Neural crest cell (in vitro differentiated cells): ENCODE data around the gene SEMA5B. TPM values are rescaled to one million over a fixed set of nuclear protein-coding genes. Genes with fewer than 3 reads are reported as not detected.

Experiments used
- DNase-seq: peaks from one replicate; pipeline ENCODE4 v3.0.0; 2021; ENCODE audit warnings: low read depth, mixed read lengths, low spot score
- H3K27ac Mint-ChIP-seq: one replicate; pipeline ENCODE4 v1.8.0; 2021; ENCODE audit warnings: mild to moderate bottlenecking, mixed read lengths; ENCODE audit not compliant: unreplicated experiment
- H3K27me3 Mint-ChIP-seq: 2 replicates; pipeline ENCODE4 v1.8.0; 2021; ENCODE audit warnings: low read depth, mild to moderate bottlenecking, mixed read lengths
- H3K36me3 Mint-ChIP-seq: 2 replicates; pipeline ENCODE4 v1.8.0; 2021; ENCODE audit warnings: low read depth, mild to moderate bottlenecking, mixed read lengths
- H3K4me1 Mint-ChIP-seq: 2 replicates; pipeline ENCODE4 v1.8.0; 2021; ENCODE audit warnings: mixed read lengths
- H3K4me3 Mint-ChIP-seq: one replicate; pipeline ENCODE4 v1.8.0; 2021; ENCODE audit warnings: mild to moderate bottlenecking, mixed read lengths
- H3K9me3 Mint-ChIP-seq: 2 replicates; pipeline ENCODE4 v1.8.0; 2021; ENCODE audit warnings: mixed read lengths
- total RNA-seq: library from RNA; stranded (reverse); gene quantifications from 2 replicates; pipeline ENCODE4 v1.2.1, GENCODE V29; 2021
- TF ChIP-seq, protein P1 (sequence below): fragments of 200-600 bp; sonication (generic); conservative IDR thresholded peaks from 2 replicates; pipeline ENCODE4 v1.5.0; 2021; ENCODE audit warnings: antibody characterized with exemption, mild to moderate bottlenecking

Gene SEMA5B
- total RNA-seq, 1 donor from 2014 or later, result 57.3 TPM

DNA sequence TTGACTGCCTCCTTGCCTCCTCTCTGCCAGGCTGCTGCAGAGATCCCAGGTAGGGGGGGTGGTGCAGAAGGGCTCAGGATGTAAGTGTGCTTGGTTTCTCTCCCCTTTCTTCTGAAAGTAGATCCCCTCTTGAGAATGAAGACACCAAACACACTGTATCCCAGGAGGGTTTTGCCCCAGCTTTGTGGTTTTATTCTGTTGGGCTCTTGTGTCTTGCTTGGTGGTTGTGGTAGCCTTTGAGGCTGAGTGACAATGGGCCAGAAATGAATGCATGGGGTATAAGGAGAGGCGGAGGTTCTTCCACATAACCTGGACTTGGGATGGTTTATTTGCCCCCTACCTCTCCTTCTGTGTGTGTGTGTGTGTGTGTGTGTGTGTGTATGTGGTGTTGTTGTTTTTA lies 45.0 kb upstream of the SEMA5B start:
- Mint-ChIP-seq H3K27ac (no peak overlapping the region), H3K9me3 (no peaks in the 10 kb centered on the region), H3K4me3 (no peak overlapping the region), H3K36me3 (no peaks in the 10 kb centered on the region), H3K4me1 (peaks cover 32% of the 10 kb centered on the region), H3K27me3 (peaks cover 4% of the 10 kb centered on the region)
- TF ChIP-seq, protein P1, sequence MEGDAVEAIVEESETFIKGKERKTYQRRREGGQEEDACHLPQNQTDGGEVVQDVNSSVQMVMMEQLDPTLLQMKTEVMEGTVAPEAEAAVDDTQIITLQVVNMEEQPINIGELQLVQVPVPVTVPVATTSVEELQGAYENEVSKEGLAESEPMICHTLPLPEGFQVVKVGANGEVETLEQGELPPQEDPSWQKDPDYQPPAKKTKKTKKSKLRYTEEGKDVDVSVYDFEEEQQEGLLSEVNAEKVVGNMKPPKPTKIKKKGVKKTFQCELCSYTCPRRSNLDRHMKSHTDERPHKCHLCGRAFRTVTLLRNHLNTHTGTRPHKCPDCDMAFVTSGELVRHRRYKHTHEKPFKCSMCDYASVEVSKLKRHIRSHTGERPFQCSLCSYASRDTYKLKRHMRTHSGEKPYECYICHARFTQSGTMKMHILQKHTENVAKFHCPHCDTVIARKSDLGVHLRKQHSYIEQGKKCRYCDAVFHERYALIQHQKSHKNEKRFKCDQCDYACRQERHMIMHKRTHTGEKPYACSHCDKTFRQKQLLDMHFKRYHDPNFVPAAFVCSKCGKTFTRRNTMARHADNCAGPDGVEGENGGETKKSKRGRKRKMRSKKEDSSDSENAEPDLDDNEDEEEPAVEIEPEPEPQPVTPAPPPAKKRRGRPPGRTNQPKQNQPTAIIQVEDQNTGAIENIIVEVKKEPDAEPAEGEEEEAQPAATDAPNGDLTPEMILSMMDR, result no peak
- DNase-seq, result no peak

DNA sequence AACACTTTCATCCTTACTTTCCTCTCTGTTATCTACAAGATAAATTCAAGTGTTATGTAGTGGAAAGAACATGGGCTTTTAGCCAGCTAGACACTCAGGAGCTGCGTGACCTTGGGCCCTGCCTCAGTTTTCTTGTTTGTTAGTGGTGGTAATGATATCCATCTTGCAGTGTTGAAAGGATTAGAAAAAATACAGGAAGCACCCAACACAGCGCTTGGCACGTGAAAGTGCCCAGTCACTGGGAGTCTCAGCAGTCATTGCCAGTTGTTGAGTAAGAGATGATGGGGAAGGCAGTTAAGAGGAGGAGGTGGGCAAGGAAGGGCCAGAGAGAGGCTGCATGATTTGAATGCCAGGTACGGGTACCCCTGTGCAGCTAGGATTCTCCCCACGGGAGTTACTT lies 44.6 kb upstream of the SEMA5B start:
- no peaks in the 10 kb centered on the region for H3K9me3 Mint-ChIP-seq
- no peaks in the 10 kb centered on the region for H3K36me3 Mint-ChIP-seq
- TF ChIP-seq, protein P1, result no peak
- H3K4me3 Mint-ChIP-seq, result no peak overlapping the region
- no peak for DNase-seq
- peaks cover 4% of the 10 kb centered on the region for H3K27me3 Mint-ChIP-seq
- peaks cover 33% of the 10 kb centered on the region for H3K4me1 Mint-ChIP-seq
- no peak overlapping the region for H3K27ac Mint-ChIP-seq

DNA sequence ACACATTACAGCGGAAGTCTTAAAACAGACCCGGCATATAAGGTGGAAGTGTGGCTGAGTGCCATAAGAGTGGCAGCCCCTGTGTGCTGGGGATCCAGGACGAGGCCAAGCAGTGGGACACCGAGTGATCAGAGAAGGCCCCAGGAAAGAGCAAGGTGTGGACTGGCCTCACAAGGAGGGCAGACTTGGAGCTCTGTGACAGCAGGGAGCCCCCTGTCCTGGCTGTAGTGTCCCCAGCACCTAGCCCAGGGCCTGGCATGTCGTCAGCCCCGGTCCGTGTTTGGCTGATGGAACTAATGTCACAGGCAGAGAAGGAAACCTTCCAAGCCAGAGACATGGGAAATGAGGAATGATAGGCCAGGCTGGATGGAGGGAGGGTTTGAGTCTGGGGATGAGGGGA lies 44.0 kb upstream of the SEMA5B start:
- H3K36me3 Mint-ChIP-seq, result peaks cover 2% of the 10 kb centered on the region
- H3K9me3 Mint-ChIP-seq, result peaks cover 2% of the 10 kb centered on the region
- H3K4me1 Mint-ChIP-seq, result peaks cover 36% of the 10 kb centered on the region
- no peak overlapping the region for H3K4me3 Mint-ChIP-seq
- TF ChIP-seq, protein P1, result no peak
- H3K27ac Mint-ChIP-seq, result peak overlapping the region; percentile 90
- DNase-seq, result no peak
- H3K27me3 Mint-ChIP-seq, result peaks cover 7% of the 10 kb centered on the region

DNA sequence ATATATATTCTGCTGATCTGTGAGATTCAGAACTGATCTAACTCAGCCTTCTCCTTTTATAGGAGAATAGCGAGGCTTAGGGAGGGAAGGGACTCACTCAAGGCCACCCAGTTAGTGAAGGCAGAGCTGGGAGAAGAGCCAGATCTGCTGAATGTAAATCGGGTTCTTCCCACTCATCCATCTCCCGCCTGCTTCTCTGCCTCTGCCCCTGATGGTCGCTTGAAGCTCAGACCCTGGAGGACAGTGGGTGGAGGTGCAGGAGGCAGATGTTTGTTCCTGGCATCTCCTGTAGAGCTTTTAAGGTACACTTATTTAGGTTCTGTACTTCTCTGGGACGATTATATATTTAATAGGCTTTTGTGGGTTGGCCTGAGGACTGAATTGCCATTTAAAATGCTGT lies 43.6 kb upstream of the SEMA5B start:
- Mint-ChIP-seq H3K4me3 (peak overlapping the region; percentile 16), H3K4me1 (peaks cover 39% of the 10 kb centered on the region), H3K27me3 (peaks cover 7% of the 10 kb centered on the region), H3K36me3 (peaks cover 2% of the 10 kb centered on the region), H3K27ac (no peak overlapping the region), H3K9me3 (peaks cover 2% of the 10 kb centered on the region)
- DNase-seq, result no peak
- TF ChIP-seq, protein P1, result peak; percentile 46

DNA sequence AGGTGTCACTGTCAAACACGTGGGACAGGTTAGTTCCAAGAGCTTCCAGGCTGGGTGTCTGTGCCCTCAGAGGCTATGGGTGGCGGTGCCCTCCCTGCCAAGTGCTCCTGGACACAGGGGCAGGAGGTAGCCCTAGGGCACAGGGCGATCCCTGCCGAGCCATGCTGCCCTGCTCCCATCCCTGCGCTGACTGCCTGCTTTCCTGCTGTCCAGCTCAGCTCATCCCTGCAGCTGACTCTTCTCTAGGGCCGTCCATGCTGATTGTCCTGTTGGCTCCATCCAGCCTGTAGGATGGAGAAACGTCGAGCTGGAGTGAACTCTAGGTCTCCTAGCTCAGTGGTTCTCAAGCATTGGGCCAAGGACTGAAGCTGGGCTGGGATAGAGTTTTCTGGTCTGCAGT lies 42.9 kb upstream of the SEMA5B start:
- H3K27ac Mint-ChIP-seq, result no peak overlapping the region
- TF ChIP-seq, protein P1, result no peak
- peaks cover 38% of the 10 kb centered on the region for H3K4me1 Mint-ChIP-seq
- peaks cover 2% of the 10 kb centered on the region for H3K36me3 Mint-ChIP-seq
- H3K4me3 Mint-ChIP-seq, result no peak overlapping the region
- H3K27me3 Mint-ChIP-seq, result peaks cover 7% of the 10 kb centered on the region
- peaks cover 2% of the 10 kb centered on the region for H3K9me3 Mint-ChIP-seq
- no peak for DNase-seq
